ENCODE data around the gene CAMK2B.

GRCh38 chr7:44196450-44196872 is 128.9 kb downstream of the CAMK2B start:
- TF ChIP-seq, protein P1, sequence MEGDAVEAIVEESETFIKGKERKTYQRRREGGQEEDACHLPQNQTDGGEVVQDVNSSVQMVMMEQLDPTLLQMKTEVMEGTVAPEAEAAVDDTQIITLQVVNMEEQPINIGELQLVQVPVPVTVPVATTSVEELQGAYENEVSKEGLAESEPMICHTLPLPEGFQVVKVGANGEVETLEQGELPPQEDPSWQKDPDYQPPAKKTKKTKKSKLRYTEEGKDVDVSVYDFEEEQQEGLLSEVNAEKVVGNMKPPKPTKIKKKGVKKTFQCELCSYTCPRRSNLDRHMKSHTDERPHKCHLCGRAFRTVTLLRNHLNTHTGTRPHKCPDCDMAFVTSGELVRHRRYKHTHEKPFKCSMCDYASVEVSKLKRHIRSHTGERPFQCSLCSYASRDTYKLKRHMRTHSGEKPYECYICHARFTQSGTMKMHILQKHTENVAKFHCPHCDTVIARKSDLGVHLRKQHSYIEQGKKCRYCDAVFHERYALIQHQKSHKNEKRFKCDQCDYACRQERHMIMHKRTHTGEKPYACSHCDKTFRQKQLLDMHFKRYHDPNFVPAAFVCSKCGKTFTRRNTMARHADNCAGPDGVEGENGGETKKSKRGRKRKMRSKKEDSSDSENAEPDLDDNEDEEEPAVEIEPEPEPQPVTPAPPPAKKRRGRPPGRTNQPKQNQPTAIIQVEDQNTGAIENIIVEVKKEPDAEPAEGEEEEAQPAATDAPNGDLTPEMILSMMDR (IDR thresholded peaks at IDR 0.05), result peak in 2 of 3 donors; percentile 53 to 54
- TF ChIP-seq POLR2A (IDR thresholded peaks at IDR 0.05), result no peak
- TF ChIP-seq EP300 (IDR thresholded peaks at IDR 0.05), result no peak
